Cerebellar cortex (tissue), 1 donor: Measurements from ENCODE around the gene SLC35E1.
"Not testable (repeated sequence)": the region's sequence is repeated elsewhere in the genome, so short reads cannot be mapped to it uniquely, and the experiment has no call there.

Source experiments
- DNase-seq: peaks from one replicate; pipeline ENCODE4 v3.0.0-alpha.2; 2015; ENCODE audit warnings: low spot score

SLC35E1 gene

DNA sequence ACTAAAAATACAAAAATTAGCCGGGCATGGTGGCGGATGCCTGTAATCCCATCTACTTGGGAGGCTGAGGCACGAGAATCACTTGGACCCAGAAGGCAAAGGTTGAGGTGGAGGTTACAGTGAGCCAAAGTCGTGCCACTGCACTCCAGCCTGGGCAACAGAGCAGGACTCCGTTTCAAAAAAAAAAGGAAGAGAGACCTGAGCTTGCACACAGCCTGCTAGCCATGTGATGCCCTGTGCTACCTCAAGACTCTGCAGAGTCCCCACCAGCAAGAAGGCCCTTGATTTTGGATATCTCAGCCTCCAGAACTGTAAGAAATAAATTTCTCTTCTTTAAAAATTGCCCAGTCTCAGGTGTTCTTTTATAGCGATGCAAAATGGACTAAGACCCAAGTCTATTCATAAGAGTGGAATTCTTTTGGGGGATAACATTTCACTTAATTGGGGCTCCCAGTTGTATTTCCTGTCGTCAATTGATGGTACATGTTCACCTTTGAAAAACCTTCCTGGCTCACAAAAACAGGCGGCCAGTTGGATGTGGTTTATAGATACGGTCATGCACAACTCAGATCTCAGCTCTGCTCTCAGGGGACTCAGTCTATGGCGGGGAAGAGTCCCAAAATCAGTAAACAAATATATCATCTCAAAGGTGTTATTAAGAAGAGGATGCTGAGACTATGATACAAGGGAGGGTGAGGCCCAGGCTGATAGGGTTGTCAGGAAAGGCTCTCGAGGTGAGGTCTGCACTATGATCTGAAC, 27.6 kb downstream of the SLC35E1 start:
- no peak for DNase-seq

DNA sequence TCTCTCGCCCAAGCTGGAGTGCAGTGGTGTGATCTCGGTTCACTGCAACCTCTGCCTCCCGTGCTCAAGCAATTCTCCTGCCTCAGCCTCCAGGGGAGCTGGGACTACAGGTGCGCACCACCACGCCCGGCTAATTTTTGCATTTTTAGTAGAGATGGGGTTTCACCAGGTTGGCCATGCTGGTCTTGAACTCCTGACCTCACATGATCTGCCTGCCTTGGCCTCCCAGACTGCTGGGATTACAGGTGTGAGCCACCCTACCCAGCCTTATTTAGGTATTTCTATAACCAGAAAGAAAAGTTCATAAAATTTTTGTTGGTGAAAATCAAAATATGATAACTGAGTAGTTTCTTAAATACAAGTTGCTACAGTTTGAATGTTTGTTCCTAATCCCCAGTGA, 28.5 kb downstream of the SLC35E1 start:
- not testable (repeated sequence) for DNase-seq

DNA sequence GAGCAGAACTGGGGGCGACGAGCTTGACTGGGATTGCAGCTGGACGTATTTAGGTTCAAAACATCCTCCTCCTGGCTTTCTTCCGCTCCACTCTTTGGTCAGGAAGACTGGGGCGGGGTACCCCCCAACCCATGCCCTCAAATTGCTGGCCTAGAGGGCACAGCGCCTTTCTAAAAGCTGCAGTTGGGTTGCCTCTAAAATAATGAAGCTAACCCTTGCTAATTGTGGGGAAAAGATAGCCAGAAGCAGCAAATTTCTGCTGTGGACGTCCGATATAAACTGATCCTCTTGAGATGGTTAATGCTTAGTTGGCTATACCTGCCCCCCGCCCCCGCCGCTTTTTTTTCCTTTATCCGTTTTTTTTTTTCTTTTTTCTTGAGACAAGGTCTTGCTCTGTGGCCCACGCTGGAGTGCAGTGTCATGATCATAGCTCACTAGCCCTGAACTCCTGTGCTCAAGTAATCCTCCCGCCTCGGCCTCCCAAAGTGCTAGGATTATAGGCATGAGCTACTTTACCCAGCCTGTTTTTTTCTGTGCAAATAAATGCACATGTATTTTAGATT, 29.2 kb downstream of the SLC35E1 start:
- DNase-seq, result no peak

DNA sequence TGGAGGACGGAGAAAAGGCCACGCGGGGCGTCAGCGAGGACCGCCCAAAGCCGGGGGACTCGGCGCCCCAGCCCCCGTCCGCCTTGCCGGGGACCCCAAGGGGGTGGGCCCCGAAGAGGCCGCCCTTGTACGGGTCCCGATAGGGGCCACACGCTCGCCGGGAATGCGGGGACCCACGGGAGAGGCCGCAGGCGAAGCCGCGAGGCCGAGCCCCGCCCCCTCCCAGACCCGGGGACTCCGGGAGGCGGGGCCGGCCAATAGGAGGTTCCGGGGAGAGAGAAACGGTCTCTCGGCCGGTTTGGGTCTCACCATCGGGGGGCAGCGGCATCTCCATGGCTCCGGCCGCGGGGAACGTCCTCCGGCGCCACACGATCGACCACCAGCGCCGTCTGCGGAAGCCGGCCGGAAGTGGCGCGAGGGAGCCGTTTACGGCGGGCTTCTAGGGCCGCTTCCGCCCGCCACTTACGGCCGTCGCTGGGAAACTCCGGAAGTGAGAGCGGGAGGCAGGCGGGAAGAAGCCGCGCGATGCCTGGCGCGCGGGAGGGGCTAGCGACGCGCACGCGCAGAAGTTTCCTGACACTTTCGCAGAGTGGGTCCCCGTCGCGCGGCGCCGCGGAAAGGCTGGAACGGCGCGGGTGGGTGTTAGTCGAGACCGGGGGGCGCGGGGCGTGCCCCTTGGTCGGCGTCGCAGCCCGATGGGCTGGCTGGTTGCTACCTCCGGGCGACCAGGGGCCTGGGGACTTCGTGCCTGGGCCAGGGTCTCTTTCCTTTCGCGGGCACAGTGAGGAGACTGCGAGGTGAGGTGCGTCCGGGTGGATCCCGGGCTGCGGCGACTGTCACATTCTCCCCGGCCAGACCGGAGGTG, 29.9 kb downstream of the SLC35E1 start, which contains the start of gene CHERP:
CHERP (minus strand) TSS at position 393 of the 865 bp plus-strand sequence; CDS start at position 334, 59 bp downstream.
- DNase-seq, result peak; percentile 93

DNA sequence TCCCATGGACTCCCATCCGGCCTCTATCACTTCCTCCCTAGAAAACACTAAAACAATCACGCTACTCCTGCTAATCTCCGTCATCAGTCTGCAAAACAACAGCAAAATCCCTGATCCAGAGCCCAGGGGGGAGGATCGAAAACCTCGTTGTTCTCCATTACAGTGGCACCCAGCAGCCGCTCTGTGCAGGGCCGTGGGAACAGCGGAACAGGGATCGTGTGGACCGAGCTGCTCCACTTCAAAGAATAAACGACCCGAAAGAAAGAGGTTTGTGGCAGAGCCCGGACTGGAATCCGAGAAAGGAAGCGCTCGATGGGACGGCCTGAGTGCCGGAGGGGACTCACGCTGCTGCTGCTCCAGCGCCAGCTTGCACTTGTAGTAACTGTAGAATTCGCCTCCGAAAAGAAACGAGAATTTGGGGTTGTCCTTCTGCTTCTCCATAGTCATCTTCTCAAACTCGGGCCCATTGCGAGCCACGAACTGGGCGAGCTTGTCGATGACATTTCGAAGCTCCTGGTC, 30.6 kb downstream of the SLC35E1 start:
- DNase-seq, result no peak

DNA sequence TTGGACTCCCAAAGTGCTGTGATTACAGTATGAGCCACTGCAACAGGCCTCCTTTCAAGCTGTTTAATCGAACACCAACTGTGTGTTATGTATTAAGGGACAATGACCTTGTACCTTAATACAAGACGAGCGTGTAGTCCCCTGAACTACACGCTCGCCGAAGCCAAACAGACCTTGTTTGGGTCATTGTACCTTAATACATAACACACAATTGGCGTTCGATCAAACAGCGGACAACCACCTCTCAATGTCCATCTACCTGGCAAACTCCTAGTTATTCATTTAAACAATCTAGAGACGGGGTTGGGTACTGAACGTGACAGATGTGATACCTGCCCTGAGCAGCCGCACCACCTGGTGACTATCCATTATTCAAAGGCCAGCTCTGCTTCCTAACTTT, 31.3 kb downstream of the SLC35E1 start:
- no peak for DNase-seq

DNA sequence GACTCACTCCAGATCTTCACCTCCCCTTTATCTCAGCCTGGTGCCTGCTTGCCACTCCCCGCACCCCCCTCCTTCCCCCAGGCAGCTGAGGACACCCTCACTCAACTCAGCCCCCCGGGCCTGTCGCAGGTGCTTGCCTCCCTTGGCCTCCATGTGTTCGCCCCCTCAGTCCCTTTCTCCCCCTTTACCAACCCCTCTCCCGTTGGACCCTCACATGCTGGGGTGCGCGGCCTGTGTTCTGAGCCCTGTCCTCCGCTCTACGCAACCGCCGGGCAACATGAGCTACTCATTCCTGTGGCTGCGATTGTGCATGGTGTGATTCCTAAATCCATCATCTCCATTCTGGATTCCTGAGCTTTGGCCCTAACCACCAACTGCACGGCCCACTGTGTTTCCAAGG, 35.1 kb downstream of the SLC35E1 start:
- DNase-seq, result no peak

DNA sequence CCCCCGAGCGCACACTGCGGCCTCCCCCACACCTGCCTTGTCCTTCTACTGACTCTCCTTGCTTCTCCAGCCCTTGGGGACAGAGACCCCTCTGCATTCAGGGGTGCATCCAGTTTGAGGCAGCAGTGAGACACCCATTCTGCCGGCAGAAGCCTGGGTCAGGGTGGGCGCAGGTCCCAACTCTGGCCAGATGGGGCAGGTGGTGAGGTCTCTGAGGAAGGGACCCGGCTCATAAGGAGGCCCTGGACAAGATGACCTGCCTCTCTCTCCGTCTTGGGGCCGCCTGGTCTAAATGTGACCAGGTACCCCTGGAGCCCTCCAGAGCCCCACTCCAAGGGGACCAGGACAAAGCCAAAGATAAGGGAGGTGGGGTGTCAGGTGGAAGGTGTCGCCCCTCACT, 36.1 kb downstream of the SLC35E1 start:
- no peak for DNase-seq

DNA sequence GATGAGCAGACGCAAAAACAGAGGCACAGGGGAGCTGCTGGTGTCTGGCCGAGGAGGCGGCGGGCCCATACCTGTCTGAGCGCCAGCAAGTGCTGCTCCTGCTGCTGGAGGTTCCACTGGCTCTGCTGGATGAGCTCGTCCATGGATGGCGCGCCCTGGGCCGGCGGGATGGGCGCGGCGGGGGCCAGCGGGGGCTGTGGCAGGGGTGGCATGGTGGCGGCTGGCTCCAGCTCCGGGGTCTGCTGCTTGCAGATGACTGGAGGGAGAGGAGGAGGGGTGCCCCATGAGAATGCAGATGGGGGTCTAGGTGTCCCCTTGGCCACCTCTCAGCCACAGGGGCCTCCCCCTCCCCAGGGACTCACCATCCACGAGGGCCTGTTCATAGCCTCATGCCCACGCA, 36.8 kb downstream of the SLC35E1 start:
- no peak for DNase-seq

DNA sequence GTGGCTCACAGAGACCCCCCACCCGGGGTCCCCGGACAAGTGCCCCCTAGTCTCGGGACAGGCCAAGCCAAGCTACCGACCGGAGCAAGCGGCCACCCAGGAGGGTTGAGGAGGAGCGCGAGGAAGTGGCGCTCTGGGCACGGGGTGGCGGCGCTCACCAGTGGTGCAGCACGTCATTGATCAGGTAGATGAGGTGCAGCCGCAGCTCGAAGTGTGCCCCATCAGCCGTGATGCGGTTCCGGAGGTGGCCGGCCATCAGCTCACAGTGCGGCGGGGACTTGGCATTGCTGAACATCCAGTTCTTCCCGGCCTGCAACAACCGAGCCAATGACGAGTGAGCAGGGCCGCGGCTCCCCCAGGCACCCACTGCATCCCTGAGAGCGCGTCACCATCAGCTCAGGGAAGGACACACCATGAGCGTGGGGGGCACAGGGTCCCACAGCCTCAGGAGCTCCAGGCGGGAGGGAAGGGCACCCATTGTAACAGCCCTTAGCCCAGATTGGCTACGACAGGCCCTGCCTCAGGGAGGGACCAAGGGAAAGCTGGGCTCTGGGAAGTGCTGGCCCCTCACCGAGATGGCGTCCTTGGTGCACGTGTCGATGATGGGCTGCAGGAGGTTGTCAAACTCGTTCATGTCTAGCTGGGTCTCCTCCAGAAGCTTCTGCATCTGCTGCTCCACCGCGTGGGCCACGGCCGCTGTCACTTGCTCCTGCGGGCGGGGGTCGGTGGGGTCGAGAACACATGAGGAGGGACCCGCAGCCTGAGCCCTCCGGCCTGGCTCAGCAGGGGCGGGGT, 39.6 kb downstream of the SLC35E1 start:
- no peak for DNase-seq

DNA sequence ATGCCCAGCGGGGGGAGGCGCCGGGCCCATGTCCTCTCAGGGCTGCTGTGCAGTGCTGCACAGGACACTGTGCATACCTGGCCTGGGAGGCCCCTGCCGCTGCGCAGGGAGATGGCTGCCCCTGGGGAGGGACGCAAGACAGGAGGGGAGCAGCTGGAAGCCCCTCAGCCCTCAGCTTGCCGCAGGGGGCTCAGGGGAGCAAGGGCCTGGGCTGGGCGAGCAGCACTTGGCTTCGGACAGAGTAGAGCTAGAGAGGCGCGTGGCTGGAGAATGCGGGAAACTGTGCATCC, 40.9 kb downstream of the SLC35E1 start:
- no peak for DNase-seq

DNA sequence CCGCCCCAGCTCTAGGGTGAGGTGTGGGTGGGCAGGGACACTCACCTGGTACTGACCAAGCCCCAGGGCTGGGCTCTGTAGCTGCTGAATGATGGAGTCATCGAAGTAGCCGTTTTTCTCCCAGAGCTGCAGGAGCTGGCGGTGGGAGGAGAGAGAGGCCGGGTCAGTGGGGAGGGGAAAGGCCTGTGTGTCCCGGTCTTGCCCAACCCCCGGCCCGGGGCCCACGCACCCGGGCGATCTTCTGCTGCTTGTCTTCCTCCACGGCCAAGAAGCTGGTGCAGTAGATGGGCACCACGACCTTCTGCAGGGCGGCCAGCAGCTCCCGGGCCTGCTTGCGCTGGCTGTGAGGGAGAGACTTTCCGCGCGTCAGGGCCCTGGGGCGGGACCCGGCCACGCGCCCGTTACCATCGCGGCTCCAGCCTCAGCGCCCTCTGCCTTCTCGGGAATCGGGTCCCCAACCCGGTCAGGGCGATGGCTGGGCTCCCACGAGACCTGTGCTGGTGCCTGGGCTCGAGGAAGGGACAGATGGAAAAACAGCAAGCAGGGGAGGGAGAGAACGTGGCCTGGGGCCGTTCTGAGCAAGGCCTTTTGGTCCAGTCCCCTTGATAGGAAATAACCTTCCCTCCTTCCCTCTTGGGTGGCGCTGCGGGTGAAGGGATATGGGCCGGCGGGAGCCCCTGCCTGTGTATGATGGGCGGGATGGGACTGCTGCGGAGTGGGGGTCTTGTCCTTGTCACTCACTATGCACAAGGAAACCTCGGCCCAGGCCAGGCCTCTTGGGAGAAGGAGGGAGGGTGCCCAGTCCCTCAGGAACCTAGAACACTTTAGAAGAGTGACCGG, 41.5 kb downstream of the SLC35E1 start:
- no peak for DNase-seq

DNA sequence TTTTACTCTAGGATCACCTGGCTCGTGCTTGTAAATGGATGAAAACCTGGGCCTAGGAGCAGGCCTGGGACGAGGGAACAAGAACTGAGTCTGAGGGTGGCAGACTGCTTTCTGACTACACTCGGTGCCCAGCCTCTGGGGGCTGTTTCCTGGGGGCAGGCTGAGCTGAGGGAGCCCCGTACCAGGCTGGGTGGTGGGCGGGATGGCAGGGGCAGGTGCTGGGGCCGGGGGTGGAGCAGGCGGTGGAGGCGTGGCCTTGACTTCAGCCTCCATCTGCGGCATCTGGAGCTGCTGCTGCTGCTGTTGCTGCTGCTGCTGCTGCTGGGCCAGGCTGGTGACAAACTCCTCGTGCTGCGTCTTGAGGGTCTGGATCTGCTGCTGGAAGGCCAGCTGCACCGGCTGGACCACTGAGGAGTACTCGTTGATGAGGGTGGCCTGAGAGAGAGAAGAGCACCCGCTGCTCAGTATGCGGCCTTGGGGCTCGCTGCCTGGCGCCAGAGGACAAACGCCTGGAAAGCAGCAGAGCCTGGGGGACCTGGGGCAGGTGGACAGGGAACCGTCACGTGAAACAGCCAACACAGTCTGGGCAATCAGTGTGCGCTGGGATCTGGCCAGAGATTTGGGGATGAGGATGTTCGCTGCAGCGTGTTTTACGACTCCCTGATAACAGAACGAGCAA, 42.6 kb downstream of the SLC35E1 start:
- no peak for DNase-seq

DNA sequence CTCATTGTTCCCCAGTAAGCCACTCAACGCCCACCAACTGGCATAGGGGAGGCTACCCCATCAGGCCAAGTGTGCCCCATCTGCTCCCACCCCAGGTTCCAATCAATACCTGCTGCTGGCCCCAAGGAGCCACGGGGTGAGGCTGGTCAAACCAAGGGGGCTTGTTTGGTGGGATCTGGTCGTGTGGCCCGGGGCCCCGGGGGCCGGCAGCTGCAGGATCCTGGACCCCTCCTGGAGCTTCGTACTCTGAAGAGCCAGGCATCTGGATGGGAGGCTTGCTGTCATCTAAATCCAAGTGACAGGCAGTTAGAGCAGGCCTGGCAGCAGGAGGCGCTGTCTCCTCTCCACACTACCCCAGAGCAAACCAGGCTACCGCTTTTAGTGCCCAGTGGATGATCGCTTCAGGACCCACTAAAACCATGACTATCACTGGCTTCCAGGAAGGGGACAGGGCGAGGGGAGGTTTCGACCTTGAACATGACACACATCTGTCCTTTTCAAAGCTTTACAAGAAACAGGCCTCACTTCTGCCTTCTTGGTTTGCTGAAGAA, 44.2 kb downstream of the SLC35E1 start:
- DNase-seq, result peak; percentile 16

DNA sequence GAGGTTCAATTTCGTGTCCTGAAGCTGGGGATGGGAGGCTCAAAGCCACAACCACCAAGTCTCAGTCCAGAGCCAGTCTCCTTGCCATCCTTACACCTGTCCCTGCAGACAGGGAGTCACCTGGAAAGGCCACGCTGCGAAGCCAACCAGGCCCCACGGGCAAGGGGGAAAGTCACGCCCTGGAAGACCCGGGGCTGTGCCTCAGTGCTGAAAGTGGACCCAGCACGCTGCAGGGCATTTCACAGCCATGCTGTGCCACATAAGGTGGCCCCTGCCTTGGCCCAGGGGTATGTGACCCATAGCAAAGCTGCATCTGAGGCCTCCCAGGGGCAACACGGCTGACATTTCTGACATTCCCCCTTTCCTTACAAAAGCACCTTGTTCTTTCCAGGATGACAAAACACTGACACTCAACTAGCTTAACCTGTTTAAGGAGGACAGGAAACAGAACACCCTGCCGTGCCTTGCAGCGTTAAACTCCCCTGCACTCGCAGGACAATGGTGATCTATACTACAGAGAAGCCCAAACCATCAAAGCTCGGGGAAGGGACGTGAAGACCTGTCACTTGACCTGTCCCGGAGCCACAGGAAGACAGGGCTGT, 44.8 kb downstream of the SLC35E1 start:
- no peak for DNase-seq

DNA sequence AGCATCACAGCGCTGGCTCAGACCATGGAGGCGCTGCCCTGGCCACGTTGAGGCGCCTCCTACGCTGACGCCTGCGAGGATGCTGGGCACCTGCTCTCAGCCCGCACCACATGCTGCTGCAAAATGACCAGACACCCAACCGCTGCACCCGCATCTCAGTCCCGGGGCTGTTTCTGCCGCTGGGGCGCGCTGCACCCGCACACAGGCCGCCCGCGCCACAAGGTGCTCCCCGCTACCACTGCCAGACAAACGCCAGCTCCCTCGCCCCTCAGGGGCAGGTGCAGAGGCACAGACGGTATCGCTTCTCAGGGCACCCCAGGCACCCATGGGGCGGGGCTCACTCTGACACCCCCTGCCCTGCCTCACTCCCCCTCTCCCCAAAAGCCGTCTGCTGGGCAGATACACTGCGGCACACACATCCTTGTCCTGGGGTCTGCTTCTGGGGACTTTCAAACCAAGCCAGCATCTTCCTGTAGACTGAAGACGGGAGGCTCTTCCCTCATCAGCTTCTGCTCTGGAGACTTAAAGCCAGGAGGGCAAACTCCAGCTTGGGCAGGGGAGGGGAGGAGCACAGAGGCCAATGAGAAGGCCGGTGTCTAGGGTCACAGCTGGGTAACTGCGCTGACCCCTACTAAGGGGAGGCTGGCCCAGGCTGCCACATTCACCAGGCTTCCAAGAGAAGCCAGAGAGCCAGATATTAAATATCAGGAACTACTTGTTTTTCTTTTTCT, 46.3 kb downstream of the SLC35E1 start:
- no peak for DNase-seq

DNA sequence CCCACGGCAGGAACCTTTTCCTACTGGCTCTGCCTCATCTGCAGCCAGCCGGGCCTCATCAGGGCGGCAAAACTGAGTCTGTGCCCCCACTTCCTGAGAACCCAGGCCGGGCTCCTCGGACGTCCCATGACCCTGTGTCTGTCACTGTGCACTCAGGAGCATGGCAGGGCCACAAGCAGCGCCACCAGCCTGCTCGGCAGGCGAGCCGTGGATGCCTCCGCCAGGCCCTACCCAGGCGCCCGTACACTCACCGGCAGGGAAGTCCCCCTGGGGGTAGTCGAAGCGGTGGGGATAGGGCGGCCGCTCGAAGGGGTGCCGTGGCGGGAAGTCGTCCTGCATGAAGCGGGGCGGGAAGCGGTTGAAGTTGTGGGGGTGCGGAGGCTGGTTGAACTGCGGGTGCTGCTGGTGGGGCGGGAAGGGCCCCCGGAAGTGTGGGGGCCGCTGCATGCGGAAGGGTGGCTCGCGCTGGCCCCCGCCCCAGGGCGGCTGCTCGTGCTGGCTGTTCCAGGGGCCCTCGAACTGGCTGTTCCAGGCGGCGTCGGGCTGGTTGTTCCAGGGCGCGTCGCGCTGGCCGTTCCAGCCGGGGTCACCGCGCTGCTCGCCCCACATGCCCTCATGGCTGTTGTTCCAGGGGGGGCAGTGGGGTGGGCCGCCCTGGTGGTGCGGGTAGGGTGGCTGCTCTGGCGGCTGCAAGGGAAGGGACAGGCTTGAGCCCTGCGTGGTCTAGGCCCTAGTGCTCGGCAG, 47.1 kb downstream of the SLC35E1 start:
- DNase-seq, result no peak
